Measurements from ENCODE around the gene TNNC2. TPM values are rescaled to one million over a fixed set of nuclear protein-coding genes. Genes with fewer than 3 reads are reported as not detected.

The TNNC2 gene
- polyA plus RNA-seq, 1 of the 3 experiments (the other 2 are of a cell fraction): 1.1 TPM

DNA sequence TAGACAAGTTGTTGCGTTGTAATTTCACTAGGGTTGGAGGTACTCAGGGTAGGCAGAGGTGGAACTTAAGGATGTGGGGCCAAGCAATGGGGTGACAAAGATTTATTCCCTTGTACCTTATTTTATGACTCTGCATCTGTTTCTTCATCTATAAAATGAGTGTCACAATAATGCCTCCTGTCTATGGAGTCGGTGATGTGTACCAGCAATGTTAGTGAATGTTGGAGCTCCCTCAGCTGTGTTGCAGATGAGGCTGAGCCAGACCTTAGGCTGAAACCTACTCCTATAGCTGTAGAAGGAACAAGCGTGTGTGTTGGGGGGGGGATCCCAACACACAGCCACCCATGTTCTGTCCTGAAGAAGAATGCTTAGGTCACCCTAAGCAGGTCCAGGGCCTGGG is 10.2 kb downstream of the TNNC2 start:
- H3K27ac ChIP-seq (ENCODE audit: low read depth in 2 of 2, low read length in 1 of 2): no peak overlapping the region
- peaks cover 33% of the 10 kb centered on the region for H3K79me2 ChIP-seq (ENCODE audit: insufficient read depth)
- H3K27me3 ChIP-seq (ENCODE audit: insufficient read depth): no peaks in the 10 kb centered on the region
- no peak for TF ChIP-seq SMC3 (IDR thresholded peaks at IDR 0.05; ENCODE audit: low read depth, low read length)
- no peak overlapping the region for H3K4me2 ChIP-seq
- no peak overlapping the region for H2AFZ ChIP-seq (ENCODE audit: low read depth)
- POLR2A ChIA-PET: interaction anchor here (0.6 kb wide), 2 partner anchors 9 to 410 kb away, joined by 3 read pairs; no protein-coding TSS in a partner anchor
- peaks cover 2 to 10% of the 10 kb centered on the region in 2 experiments for H3K36me3 ChIP-seq (replicated peaks in 1 of 2; ENCODE audit: control insufficient read depth in 1 of 2, insufficient read depth in 2 of 2, low read length in 1 of 2)
- H3F3A ChIP-seq (replicated peaks; ENCODE audit: insufficient read depth): peaks cover 25% of the 10 kb centered on the region
- CTCF ChIA-PET: interaction anchor here (1.0 to 2.4 kb wide), 4 partner anchors 9 to 73 kb away, joined by 3 to 11 read pairs (median 4); no protein-coding TSS in a partner anchor
- H3K4me1 ChIP-seq (ENCODE audit: control insufficient read depth in 1 of 2, insufficient read depth in 2 of 2, low read depth in 1 of 2, low read length in 1 of 2): peaks cover 0 to 11% of the 10 kb centered on the region in 2 experiments; a peak in 1 of 4 replicates
- H4K20me1 ChIP-seq (ENCODE audit: insufficient read depth): no peaks in the 10 kb centered on the region
- no peaks in the 10 kb centered on the region for H3K9me2 ChIP-seq
- DNase-seq: no peak
- H3K4me3 ChIP-seq (ENCODE audit: low read depth in 2 of 2, low read length in 1 of 2): no peak overlapping the region
- H3K9me3 ChIP-seq: no peaks in the 10 kb centered on the region
- WGBS (ENCODE audit: low lambda C conversion rate): 98% methylated on average over 3 of the region's 3 CpGs
- H3K9ac ChIP-seq: no peak overlapping the region

DNA sequence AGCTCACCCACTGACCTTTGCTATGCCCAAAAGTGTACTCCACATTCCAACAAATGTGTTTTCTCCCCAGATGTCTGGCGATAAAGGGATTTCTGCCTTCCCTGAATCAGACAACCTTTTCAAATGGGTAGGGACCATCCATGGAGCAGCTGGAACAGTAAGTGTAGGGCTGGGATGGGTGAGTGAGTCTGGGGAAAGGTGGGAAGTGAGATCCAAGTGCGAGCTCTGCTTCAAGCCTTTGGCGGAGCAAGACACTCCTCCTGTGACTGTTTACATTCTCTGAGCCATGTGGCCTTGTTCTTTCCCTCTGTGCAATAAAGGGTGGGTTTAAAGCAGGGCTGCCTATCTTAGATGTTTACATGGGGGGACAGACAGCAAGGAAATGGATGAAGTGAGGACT is 12.8 kb downstream of the TNNC2 start:
- WGBS (ENCODE audit: low lambda C conversion rate): 99% methylated on average over 3 of the region's 3 CpGs
- ChIA-PET CTCF (interaction anchor here (1.1 to 2.4 kb wide), 3 partner anchors 15 to 67 kb away, joined by 3 to 13 read pairs (median 3); partner anchors contain the start of gene ZSWIM1), POLR2A (interaction anchor here (1.7 kb wide), 1 partner anchor 19 kb away, joined by 4 read pairs; the partner anchor contains the start of gene SNX21)
- Histone ChIP-seq H3K4me2 (no peak overlapping the region), H3K36me3 (replicated peaks in 1 of 2; ENCODE audit: control insufficient read depth in 1 of 2, insufficient read depth in 2 of 2, low read length in 1 of 2) (peaks cover 21 to 22% of the 10 kb centered on the region in 2 experiments), H3K9me2 (no peaks in the 10 kb centered on the region), H3K4me1 (ENCODE audit: control insufficient read depth in 1 of 2, insufficient read depth in 2 of 2, low read depth in 1 of 2, low read length in 1 of 2) (peaks cover 0 to 11% of the 10 kb centered on the region in 2 experiments; a peak in 1 of 4 replicates), H3K27me3 (ENCODE audit: insufficient read depth) (no peaks in the 10 kb centered on the region), H3F3A (replicated peaks; ENCODE audit: insufficient read depth) (peaks cover 24% of the 10 kb centered on the region), H3K4me3 (ENCODE audit: low read depth in 2 of 2, low read length in 1 of 2) (no peak overlapping the region), H3K79me2 (ENCODE audit: insufficient read depth) (peaks cover 33% of the 10 kb centered on the region), H2AFZ (ENCODE audit: low read depth) (no peak overlapping the region), H3K9me3 (no peaks in the 10 kb centered on the region), H4K20me1 (ENCODE audit: insufficient read depth) (no peaks in the 10 kb centered on the region), H3K27ac (ENCODE audit: low read depth in 2 of 2, low read length in 1 of 2) (no peak overlapping the region), H3K9ac (no peak overlapping the region)
- no peak for DNase-seq
- TF ChIP-seq, protein P1, sequence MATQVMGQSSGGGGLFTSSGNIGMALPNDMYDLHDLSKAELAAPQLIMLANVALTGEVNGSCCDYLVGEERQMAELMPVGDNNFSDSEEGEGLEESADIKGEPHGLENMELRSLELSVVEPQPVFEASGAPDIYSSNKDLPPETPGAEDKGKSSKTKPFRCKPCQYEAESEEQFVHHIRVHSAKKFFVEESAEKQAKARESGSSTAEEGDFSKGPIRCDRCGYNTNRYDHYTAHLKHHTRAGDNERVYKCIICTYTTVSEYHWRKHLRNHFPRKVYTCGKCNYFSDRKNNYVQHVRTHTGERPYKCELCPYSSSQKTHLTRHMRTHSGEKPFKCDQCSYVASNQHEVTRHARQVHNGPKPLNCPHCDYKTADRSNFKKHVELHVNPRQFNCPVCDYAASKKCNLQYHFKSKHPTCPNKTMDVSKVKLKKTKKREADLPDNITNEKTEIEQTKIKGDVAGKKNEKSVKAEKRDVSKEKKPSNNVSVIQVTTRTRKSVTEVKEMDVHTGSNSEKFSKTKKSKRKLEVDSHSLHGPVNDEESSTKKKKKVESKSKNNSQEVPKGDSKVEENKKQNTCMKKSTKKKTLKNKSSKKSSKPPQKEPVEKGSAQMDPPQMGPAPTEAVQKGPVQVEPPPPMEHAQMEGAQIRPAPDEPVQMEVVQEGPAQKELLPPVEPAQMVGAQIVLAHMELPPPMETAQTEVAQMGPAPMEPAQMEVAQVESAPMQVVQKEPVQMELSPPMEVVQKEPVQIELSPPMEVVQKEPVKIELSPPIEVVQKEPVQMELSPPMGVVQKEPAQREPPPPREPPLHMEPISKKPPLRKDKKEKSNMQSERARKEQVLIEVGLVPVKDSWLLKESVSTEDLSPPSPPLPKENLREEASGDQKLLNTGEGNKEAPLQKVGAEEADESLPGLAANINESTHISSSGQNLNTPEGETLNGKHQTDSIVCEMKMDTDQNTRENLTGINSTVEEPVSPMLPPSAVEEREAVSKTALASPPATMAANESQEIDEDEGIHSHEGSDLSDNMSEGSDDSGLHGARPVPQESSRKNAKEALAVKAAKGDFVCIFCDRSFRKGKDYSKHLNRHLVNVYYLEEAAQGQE (IDR thresholded peaks at IDR 0.05; ENCODE audit: low read depth, low read length): no peak
- TF ChIP-seq, protein P2, sequence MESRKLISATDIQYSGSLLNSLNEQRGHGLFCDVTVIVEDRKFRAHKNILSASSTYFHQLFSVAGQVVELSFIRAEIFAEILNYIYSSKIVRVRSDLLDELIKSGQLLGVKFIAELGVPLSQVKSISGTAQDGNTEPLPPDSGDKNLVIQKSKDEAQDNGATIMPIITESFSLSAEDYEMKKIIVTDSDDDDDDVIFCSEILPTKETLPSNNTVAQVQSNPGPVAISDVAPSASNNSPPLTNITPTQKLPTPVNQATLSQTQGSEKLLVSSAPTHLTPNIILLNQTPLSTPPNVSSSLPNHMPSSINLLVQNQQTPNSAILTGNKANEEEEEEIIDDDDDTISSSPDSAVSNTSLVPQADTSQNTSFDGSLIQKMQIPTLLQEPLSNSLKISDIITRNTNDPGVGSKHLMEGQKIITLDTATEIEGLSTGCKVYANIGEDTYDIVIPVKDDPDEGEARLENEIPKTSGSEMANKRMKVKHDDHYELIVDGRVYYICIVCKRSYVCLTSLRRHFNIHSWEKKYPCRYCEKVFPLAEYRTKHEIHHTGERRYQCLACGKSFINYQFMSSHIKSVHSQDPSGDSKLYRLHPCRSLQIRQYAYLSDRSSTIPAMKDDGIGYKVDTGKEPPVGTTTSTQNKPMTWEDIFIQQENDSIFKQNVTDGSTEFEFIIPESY (IDR thresholded peaks at IDR 0.05; ENCODE audit: borderline replicate concordance, low read depth): no peak
- TF ChIP-seq MEF2A (IDR thresholded peaks at IDR 0.05; ENCODE audit: borderline replicate concordance, low read depth) (no peak), GATA2 (CRISPR knock-in tag; IDR thresholded peaks at IDR 0.05) (no peak), MXI1 (IDR thresholded peaks at IDR 0.05; ENCODE audit: low read depth, low read length) (no peak), TEAD4 (IDR thresholded peaks at IDR 0.05; ENCODE audit: borderline replicate concordance, insufficient read depth) (no peak), NRF1 (IDR thresholded peaks at IDR 0.05; ENCODE audit: low read depth, low read length) (no peak), CHD2 (IDR thresholded peaks at IDR 0.05; ENCODE audit: low read length, partially characterized antibody) (no peak)
- TF ChIP-seq, protein P3, sequence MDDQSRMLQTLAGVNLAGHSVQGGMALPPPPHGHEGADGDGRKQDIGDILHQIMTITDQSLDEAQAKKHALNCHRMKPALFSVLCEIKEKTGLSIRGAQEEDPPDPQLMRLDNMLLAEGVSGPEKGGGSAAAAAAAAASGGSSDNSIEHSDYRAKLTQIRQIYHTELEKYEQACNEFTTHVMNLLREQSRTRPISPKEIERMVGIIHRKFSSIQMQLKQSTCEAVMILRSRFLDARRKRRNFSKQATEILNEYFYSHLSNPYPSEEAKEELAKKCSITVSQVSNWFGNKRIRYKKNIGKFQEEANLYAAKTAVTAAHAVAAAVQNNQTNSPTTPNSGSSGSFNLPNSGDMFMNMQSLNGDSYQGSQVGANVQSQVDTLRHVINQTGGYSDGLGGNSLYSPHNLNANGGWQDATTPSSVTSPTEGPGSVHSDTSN (IDR thresholded peaks at IDR 0.05): no peak

Measured in SK-N-SH (cell line).